HG03135 (cell line): ENCODE measurements around the gene TSPAN16.
"Not testable (repeated sequence)": the region's sequence is repeated elsewhere in the genome, so short reads cannot be mapped to it uniquely, and the experiment has no call there.

Experiments
- ATAC-seq: cut with Tn5 transposase; IDR thresholded peaks from one replicate; pipeline ENCODE4 v1.9.1; 2021; ENCODE audit warnings: mild to moderate bottlenecking, moderate library complexity; ENCODE audit not compliant: unreplicated experiment

Gene TSPAN16

GRCh38 chr19:11306337-11306736, 10.4 kb downstream of the TSPAN16 start:
- no peak for ATAC-seq

GRCh38 chr19:11320278-11320995, 24.5 kb downstream of the TSPAN16 start:
- not testable (repeated sequence) for ATAC-seq

GRCh38 chr19:11321191-11322126, 25.5 kb downstream of the TSPAN16 start:
- ATAC-seq, result no peak

- no peak for ATAC-seq
Measured at GRCh38 chr19:11322269-11323024, 26.5 kb downstream of the TSPAN16 start.

GRCh38 chr19:11323601-11324078, 27.7 kb downstream of the TSPAN16 start:
- ATAC-seq, result no peak

- no peak for ATAC-seq
Measured at GRCh38 chr19:11324079-11324661, 28.2 kb downstream of the TSPAN16 start.

GRCh38 chr19:11324748-11325389, 28.9 kb downstream of the TSPAN16 start:
- ATAC-seq, result no peak

- ATAC-seq, result no peak
Measured at GRCh38 chr19:11325544-11325943, 29.6 kb downstream of the TSPAN16 start.

- ATAC-seq, result no peak
Measured at GRCh38 chr19:11330127-11330526, 34.2 kb downstream of the TSPAN16 start.

- ATAC-seq, result no peak
Measured at GRCh38 chr19:11331502-11331901, 35.5 kb downstream of the TSPAN16 start.

GRCh38 chr19:11332822-11333221, 36.9 kb downstream of the TSPAN16 start:
- no peak for ATAC-seq

GRCh38 chr19:11333838-11334237, 37.9 kb downstream of the TSPAN16 start:
- ATAC-seq, result not testable (repeated sequence)

- ATAC-seq, result no peak
Measured at GRCh38 chr19:11335449-11336146, 39.6 kb downstream of the TSPAN16 start.

- no peak for ATAC-seq
Measured at GRCh38 chr19:11337080-11337479, 41.1 kb downstream of the TSPAN16 start.

- ATAC-seq, result no peak
Measured at GRCh38 chr19:11338121-11338520, 42.2 kb downstream of the TSPAN16 start.

- no peak for ATAC-seq
Measured at GRCh38 chr19:11338569-11339253, 42.8 kb downstream of the TSPAN16 start.

GRCh38 chr19:11339254-11340098, 43.5 kb downstream of the TSPAN16 start, which contains the start of gene RAB3D:
RAB3D (minus strand) TSS chr19:11339657; CDS start chr19:11337399, 2,258 bp downstream.
- peak; percentile 64 for ATAC-seq

- ATAC-seq, result not testable (repeated sequence)
Measured at GRCh38 chr19:11340099-11340467, 44.1 kb downstream of the TSPAN16 start.
